HG03342 (cell line): ENCODE data around the gene RIPK1.

Source experiments
- ATAC-seq: cut with Tn5 transposase; IDR thresholded peaks from one replicate; pipeline ENCODE4 v1.9.1; 2021; ENCODE audit warnings: mild to moderate bottlenecking, moderate library complexity; ENCODE audit not compliant: unreplicated experiment

Gene RIPK1

GRCh38 chr6:3159805-3160781 lies 91.8 kb downstream of the RIPK1 start:
- no peak for ATAC-seq

DNA sequence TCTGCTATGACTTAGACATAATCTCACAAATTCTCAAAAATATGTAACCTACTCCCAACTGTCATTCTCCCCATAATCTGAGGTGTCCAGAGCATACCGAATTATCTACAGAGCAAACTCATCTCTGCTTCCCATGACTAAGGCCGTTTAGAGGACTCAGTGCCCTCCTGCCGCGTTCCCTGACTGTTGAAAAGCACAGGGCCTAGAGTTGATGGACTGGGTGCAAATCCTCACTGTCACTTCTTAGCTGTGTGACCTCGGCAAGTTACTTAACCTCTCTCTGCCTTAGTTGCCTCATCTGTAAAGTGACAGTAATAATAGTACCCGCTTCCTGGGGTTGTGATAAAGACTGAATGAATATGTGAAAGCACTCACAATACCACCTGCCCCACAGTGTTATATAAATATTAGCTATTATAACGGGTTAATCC lies 93.8 kb downstream of the RIPK1 start:
- ATAC-seq = no peak

DNA sequence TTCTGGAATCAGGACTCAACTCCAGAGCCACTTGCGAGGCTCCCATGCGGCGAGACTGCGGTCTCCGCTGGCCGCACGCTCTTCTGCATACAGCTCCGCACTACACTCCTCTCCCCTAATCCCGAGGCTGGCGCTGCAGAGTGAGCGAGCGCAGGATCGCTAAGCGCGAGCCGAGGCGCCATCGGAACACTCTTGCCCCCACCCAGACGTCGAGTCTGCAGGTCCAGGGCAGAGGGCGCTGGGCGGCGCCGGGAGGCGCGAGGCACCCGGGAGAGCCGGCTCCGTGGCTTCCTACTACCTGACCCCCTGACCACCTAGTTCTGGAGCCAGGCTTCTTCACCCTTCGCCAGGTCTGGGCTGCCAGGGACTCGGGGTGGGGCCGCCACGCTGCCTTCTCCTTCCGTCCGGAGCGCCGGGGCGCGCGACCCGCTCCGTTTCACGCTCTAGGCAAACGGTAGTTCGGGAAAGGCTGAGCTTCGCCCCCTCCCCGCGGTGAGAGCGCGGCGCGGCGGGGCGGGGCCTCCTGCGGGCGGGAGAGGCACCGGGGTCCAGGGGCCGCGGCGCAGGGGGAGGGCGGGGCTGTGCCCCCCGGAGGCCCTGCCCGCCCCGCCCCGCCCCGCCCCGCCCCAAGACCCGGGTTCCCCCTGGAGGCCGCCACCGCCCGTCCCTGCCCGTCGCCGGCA lies 94.4 kb downstream of the RIPK1 start:
- peak; percentile 74 for ATAC-seq

DNA sequence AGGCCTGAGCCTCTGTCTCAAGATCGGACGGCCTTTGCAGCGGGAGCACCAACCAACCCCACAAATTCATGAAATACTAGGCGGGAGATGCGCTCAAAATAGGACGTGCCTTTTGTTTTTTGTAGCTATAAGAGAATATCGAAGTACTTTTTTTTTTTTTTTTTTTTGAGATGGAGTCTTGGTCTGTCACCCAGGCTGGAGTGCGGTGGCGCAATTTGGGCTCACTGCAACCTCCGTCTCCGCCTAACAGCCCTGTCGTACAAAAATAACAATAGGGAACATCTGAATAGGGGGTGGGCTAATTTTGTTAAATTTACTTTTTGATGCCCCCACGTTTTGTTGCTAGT lies 94.9 kb downstream of the RIPK1 start:
- no peak for ATAC-seq

DNA sequence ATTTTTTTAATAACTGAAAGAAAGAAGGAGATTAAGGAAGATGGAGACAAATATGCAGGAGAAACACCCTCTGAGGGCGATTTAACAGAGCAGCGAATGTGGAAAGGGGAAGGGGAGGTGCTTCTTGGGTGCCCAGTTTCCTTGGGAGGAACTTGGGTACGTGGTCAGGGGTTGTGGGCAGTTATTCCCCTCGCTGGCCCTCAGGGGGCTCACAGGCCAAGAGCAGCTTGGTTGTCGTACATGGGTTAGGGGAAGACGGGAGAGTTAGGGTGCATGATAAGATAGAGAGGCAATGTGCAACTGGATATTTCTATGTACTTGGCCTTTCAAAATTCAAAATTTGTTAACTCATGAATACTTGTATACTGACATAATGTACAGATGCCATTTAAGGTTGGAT lies 96.1 kb downstream of the RIPK1 start:
- ATAC-seq = no peak
